ENCODE data around the gene TSPAN17. TPM values are rescaled to one million over a fixed set of nuclear protein-coding genes. Genes with fewer than 3 reads are reported as not detected.

TSPAN17 gene
- total and polyA plus RNA-seq, 9 of the 15 experiments (the other 6 are each of a cell fraction or from before 2014, with no cell fraction given): 0.73 to 58.3 (median 34.5) TPM

- no peak for TF ChIP-seq FUS (optimal IDR thresholded peaks at IDR 0.05; ENCODE audit: low read depth, low read length)
- TF ChIP-seq FOS (IDR thresholded peaks at IDR 0.05; ENCODE audit: extremely low read depth, insufficient read length): no peak
These were observed 39.1 kb upstream of the TSPAN17 start (continued) for GRCh38 chr5:176608142-176608705.

DNA sequence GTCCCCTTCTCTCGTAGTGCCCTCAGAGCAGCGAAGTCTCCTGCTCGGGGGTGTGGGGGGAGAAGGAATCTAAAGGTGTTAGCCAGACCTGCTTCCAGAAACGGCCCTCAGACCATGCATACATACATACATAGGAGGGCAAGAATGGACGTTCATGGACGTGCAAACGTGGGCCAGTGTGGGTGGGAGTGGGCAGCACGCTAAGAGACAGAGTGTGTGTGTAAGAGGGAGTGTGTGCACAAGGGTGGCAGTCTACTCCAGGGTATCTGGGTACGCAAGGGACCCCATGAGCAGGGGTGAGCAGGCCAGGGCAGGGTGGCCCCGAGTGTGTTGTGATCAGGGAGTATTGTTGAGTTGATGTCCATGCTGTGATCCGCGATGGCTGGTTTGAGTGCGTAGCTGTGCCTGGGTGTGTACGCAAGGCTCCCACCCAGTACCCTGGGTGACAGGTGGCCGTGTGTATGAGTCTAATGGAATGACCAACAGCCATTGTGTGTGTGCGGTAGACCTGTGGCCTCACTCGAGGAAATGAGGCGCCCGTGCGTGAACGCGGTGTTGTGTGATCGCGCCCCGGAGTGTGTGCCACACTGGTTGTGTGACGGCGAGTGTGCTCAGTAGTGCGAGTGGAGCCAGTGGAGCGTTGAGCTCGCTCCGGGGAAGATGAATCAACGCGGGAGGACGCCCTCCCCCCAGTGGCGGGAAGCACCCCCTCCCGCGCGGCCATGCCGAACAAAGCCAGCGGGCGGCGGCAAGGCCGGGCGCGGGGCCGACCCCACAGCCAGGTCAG is 38.2 kb upstream of the TSPAN17 start:
- DNase-seq (ENCODE audit: extremely low read depth in 1 of 4, low spot score in 3 of 4) (peak in 1 of 4 experiments; percentile 52), ATAC-seq (no peak; the same call in 2 of the 3 replicates), FAIRE-seq (no peak)
- in situ Hi-C loops (cut with MboI) (no loop called here), intact Hi-C loops (cut with micrococcal nuclease) (no loop called here)
- Histone ChIP-seq H3K4me3 (peak overlapping the region; percentile 63), H3K9ac (ENCODE audit: insufficient read depth in 1 of 2, low read depth in 2 of 2, low read length in 2 of 2) (peak overlapping the region in 1 of 2 experiments; percentile 90; a peak in 3 of 4 replicates), H2AFZ (ENCODE audit: low read depth, low read length) (peak overlapping the region; percentile 68), H3K9me1 (ENCODE audit: control insufficient read depth, insufficient read depth, low read length) (peaks cover 9% of the 10 kb centered on the region), H3K27ac (ENCODE audit: extremely low read depth, low read depth, low read length) (no peak overlapping the region; the same call in 1 of the 3 replicates), H3K4me2 (ENCODE audit: insufficient read depth, low read length) (peak overlapping the region; percentile 83), H3K27me3 (ENCODE audit: control insufficient read depth in 2 of 2, insufficient read depth in 2 of 2, low read length in 2 of 2) (peaks cover 0 to 6% of the 10 kb centered on the region in 2 experiments; a peak in 1 of 5 replicates), H3K36me3 (ENCODE audit: control insufficient read depth, insufficient read depth, low read length) (peaks cover 3% of the 10 kb centered on the region; the same call in 2 of the 3 replicates), H3K9me3 (replicated peaks; ENCODE audit: control insufficient read depth, insufficient read depth, low read depth, low read length) (no peaks in the 10 kb centered on the region), H3K79me2 (ENCODE audit: control insufficient read depth, insufficient read depth, low read length) (peaks cover 2% of the 10 kb centered on the region; the same call in 1 of the 3 replicates), H4K20me1 (replicated peaks; ENCODE audit: control insufficient read depth, insufficient read depth, low read length) (peaks cover 34% of the 10 kb centered on the region), H3K4me1 (replicated peaks in 1 of 2; ENCODE audit: control insufficient read depth in 2 of 2, insufficient read depth in 2 of 2, low read length in 2 of 2) (peaks cover 23 to 30% of the 10 kb centered on the region in 2 experiments; a peak in 4 of 5 replicates)
- POLR2A ChIA-PET: interaction anchor here (0.7 kb wide), 2 partner anchors 8 to 44 kb away, joined by 3 read pairs; no protein-coding TSS in a partner anchor
- CTCF ChIA-PET (ENCODE audit: low intra/inter-chr PET ratio): interaction anchor here (1.5 kb wide), 1 partner anchor 193 kb away, joined by 3 read pairs; the partner anchor contains the start of gene CLTB
- BruUV-seq (replicated peaks): no TSS peak
- WGBS (ENCODE audit: insufficient coverage, low coverage, missing lambda C conversion rate): 37% methylated on average over 31 of the region's 46 CpGs
- TF ChIP-seq YY1 (IDR thresholded peaks at IDR 0.05; ENCODE audit: borderline replicate concordance in 1 of 3, control insufficient read depth in 1 of 3, extremely low read depth in 1 of 3, insufficient read depth in 3 of 3, insufficient read length in 1 of 3, insufficient replicate concordance in 2 of 3, low read depth in 1 of 3, low read length in 2 of 3) (peak in 2 of 3 experiments; percentile 32 to 51), CHD2 (IDR thresholded peaks at IDR 0.05; ENCODE audit: low read depth, low read length) (peak; percentile 27; the same call in 1 of the 2 replicates), ZBED1 (IDR thresholded peaks at IDR 0.05) (no peak), CTCF (IDR thresholded peaks at IDR 0.05 in 2 of 3, conservative IDR thresholded peaks at IDR 0.05 in 1 of 3; ENCODE audit: insufficient read depth in 2 of 3, low read depth in 1 of 3, low read length in 3 of 3) (0 out of 6 replicates have a peak, but pooled peaks of 1 of the 3 experiments have one; percentile 17), ARID4B (CRISPR knock-in tag; IDR thresholded peaks at IDR 0.05) (0 out of 2 replicates have a peak, but pooled peaks have one; percentile 4), TRIM24 (IDR thresholded peaks at IDR 0.05) (0 out of 4 replicates have a peak, but pooled peaks of 1 of the 2 experiments have one; percentile 18), CEBPG (CRISPR knock-in tag; IDR thresholded peaks at IDR 0.05) (0 out of 2 replicates have a peak, but pooled peaks have one; percentile 19), CEBPG (tag; conservative IDR thresholded peaks at IDR 0.05 in 1 of 2, IDR thresholded peaks at IDR 0.05 in 1 of 2) (no peak)
